OCI-LY1 (cell line): Measurements from ENCODE around the gene ST6GALNAC2.

Source experiments
- CTCF ChIP-seq: fragments of 200-600 bp; sonication (generic), shearing (Covaris generic); IDR thresholded peaks from 2 replicates; pipeline ENCODE4 v1.5.1; 2017; ENCODE audit warnings: mild to moderate bottlenecking, antibody characterized with exemption, low read length, moderate library complexity, mixed read lengths
- EZH2 ChIP-seq: fragments of 200-600 bp; sonication (generic), shearing (Covaris generic); IDR thresholded peaks from 2 replicates; pipeline ENCODE4 v1.8.0; 2017; ENCODE audit warnings: borderline replicate concordance, mixed run types, mild to moderate bottlenecking, antibody characterized with exemption, low read length, moderate library complexity, mixed read lengths

GRCh38 chr17:76549215-76549518 lies 36.5 kb downstream of the ST6GALNAC2 start:
- TF ChIP-seq EZH2 (no peak), CTCF (no peak)
